ENCODE measurements around the gene AP3B2. TPM values are rescaled to one million over a fixed set of nuclear protein-coding genes. Genes with fewer than 3 reads are reported as not detected.

The AP3B2 gene
- total and polyA plus RNA-seq, 2 of the 4 experiments (the other 2 are of a cell fraction) = 0.14 TPM; not detected in 1

DNA sequence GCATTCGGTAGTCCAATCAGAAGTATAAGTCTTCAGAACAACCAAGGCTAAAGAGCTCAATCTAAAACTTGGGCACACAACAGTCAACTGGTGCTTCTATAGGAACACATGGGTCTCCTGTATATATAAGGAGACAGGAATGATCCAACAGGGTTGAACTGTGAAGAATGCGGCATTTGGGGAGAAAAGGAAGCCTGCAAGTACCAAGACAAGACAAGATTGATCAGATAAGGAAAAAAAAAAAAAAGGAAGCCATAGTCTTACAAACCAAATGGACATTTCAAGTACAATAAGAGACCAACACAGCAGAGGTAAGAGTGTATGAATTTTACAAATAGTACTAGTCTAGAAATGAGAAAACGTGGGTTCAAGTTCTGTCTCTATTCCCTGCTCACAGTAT, 69.0 kb downstream of the AP3B2 start:
- H3K9me3 ChIP-seq (ENCODE audit: control insufficient read depth, insufficient read depth, low read length) = no peaks in the 10 kb centered on the region
- H3K4me2 ChIP-seq (ENCODE audit: low read depth, low read length) = no peak overlapping the region
- no peak for DNase-seq
- dilution Hi-C loops (cut with HindIII; ENCODE audit: low sequenced_read_pairs, unreplicated experiment) (no loop called here), in situ Hi-C loops (cut with MboI; ENCODE audit: low sequenced_read_pairs) (no loop called here), intact Hi-C loops (cut with micrococcal nuclease) (loop anchor here (10.0 kb wide), 1 partner anchor 364 kb away; no protein-coding TSS in a partner anchor)
- no peak overlapping the region for H3K23ac ChIP-seq (ENCODE audit: low read depth, low read length)
- no peaks in the 10 kb centered on the region for H3K36me3 ChIP-seq (ENCODE audit: control insufficient read depth, insufficient read depth, low read length)
- H2BK5ac ChIP-seq (ENCODE audit: low read depth, low read length, poor library complexity, severe bottlenecking) = no peak overlapping the region
- no peaks in the 10 kb centered on the region for H3K79me1 ChIP-seq (ENCODE audit: low read depth in 1 of 2, low read length in 2 of 2)
- no peak overlapping the region for H2BK15ac ChIP-seq (ENCODE audit: low read depth, low read length)
- no peak overlapping the region for H3K4ac ChIP-seq (ENCODE audit: low read depth, low read length)
- H3K27ac ChIP-seq (ENCODE audit: insufficient read depth, low read length) = no peak overlapping the region
- no peak overlapping the region for H2BK20ac ChIP-seq (ENCODE audit: low read depth, low read length)
- H4K8ac ChIP-seq (ENCODE audit: low read depth in 2 of 2, low read length in 2 of 2) = no peak overlapping the region
- no peaks in the 10 kb centered on the region for H4K20me1 ChIP-seq (ENCODE audit: insufficient read depth, low read length)
- H2AK5ac ChIP-seq (ENCODE audit: low read depth, low read length) = no peak overlapping the region
- H2AK9ac ChIP-seq (replicated peaks; ENCODE audit: low read depth, low read length, poor library complexity) = no peak overlapping the region
- CTCF ChIA-PET = no interaction called here
- no peaks in the 10 kb centered on the region for H3K9me1 ChIP-seq (ENCODE audit: insufficient read depth, low read length)
- no peaks in the 10 kb centered on the region for H3K4me1 ChIP-seq (ENCODE audit: control insufficient read depth, insufficient read depth, low read length)
- ATAC-seq (ENCODE audit: low read depth) = no peak
- H4K5ac ChIP-seq (ENCODE audit: low read depth, low read length) = no peak overlapping the region
- H3K27me3 ChIP-seq (ENCODE audit: control insufficient read depth, insufficient read depth, low read length) = peaks cover 28% of the 10 kb centered on the region
- WGBS, 2 experiments (ENCODE audit: extremely low coverage in 2 of 2, insufficient read length in 1 of 2) = no CpG with 5 or more reads among the region's 3 CpGs
- no peak for TF ChIP-seq SMC3 (IDR thresholded peaks at IDR 0.05; ENCODE audit: low read depth, low read length)
- TF ChIP-seq POLR2A (IDR thresholded peaks at IDR 0.05; ENCODE audit: low read depth, low read length) = no peak
- TF ChIP-seq, protein P1, sequence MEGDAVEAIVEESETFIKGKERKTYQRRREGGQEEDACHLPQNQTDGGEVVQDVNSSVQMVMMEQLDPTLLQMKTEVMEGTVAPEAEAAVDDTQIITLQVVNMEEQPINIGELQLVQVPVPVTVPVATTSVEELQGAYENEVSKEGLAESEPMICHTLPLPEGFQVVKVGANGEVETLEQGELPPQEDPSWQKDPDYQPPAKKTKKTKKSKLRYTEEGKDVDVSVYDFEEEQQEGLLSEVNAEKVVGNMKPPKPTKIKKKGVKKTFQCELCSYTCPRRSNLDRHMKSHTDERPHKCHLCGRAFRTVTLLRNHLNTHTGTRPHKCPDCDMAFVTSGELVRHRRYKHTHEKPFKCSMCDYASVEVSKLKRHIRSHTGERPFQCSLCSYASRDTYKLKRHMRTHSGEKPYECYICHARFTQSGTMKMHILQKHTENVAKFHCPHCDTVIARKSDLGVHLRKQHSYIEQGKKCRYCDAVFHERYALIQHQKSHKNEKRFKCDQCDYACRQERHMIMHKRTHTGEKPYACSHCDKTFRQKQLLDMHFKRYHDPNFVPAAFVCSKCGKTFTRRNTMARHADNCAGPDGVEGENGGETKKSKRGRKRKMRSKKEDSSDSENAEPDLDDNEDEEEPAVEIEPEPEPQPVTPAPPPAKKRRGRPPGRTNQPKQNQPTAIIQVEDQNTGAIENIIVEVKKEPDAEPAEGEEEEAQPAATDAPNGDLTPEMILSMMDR (conservative IDR thresholded peaks at IDR 0.05; ENCODE audit: low read depth, low read length) = no peak
- no peak for TF ChIP-seq BHLHE40 (IDR thresholded peaks at IDR 0.05; ENCODE audit: low read depth, low read length)
- TF ChIP-seq CHD1 (IDR thresholded peaks at IDR 0.05; ENCODE audit: low read depth, low read length) = no peak
- TF ChIP-seq, protein P2, sequence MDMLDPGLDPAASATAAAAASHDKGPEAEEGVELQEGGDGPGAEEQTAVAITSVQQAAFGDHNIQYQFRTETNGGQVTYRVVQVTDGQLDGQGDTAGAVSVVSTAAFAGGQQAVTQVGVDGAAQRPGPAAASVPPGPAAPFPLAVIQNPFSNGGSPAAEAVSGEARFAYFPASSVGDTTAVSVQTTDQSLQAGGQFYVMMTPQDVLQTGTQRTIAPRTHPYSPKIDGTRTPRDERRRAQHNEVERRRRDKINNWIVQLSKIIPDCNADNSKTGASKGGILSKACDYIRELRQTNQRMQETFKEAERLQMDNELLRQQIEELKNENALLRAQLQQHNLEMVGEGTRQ (IDR thresholded peaks at IDR 0.05; ENCODE audit: low read depth, low read length) = no peak
- TF ChIP-seq MAZ (IDR thresholded peaks at IDR 0.05; ENCODE audit: borderline replicate concordance, low read depth, low read length) = no peak
- no peak for TF ChIP-seq MAFK (IDR thresholded peaks at IDR 0.05; ENCODE audit: low read depth, low read length)
- TF ChIP-seq, protein P3, sequence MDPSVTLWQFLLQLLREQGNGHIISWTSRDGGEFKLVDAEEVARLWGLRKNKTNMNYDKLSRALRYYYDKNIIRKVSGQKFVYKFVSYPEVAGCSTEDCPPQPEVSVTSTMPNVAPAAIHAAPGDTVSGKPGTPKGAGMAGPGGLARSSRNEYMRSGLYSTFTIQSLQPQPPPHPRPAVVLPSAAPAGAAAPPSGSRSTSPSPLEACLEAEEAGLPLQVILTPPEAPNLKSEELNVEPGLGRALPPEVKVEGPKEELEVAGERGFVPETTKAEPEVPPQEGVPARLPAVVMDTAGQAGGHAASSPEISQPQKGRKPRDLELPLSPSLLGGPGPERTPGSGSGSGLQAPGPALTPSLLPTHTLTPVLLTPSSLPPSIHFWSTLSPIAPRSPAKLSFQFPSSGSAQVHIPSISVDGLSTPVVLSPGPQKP (IDR thresholded peaks at IDR 0.05; ENCODE audit: borderline replicate concordance, low read depth, low read length) = no peak
- TF ChIP-seq CEBPB (IDR thresholded peaks at IDR 0.05; ENCODE audit: low read depth, low read length) = no peak
- TF ChIP-seq MXI1 (IDR thresholded peaks at IDR 0.05; ENCODE audit: borderline replicate concordance, low read depth, low read length) = no peak
- TF ChIP-seq RAD21 (IDR thresholded peaks at IDR 0.05; ENCODE audit: low read length) = no peak
- TF ChIP-seq RCOR1 (IDR thresholded peaks at IDR 0.05; ENCODE audit: insufficient replicate concordance, low read length) = no peak
- TF ChIP-seq RFX5 (IDR thresholded peaks at IDR 0.05; ENCODE audit: low read depth, low read length) = no peak
- H3K56ac ChIP-seq (ENCODE audit: extremely low read depth, insufficient read depth, low read length) = no peak overlapping the region
- H4K91ac ChIP-seq (ENCODE audit: insufficient read depth, low read depth, low read length) = no peak overlapping the region
- H3K18ac ChIP-seq (ENCODE audit: low read depth, low read length) = no peak overlapping the region
- no TSS peak for BruUV-seq (replicated peaks)
- H3K9ac ChIP-seq (ENCODE audit: low read depth, low read length) = no peak overlapping the region
- H3K14ac ChIP-seq (replicated peaks; ENCODE audit: low read depth, low read length) = no peak overlapping the region
- no peak overlapping the region for H2BK120ac ChIP-seq (ENCODE audit: low read depth, low read length)
- no peak overlapping the region for H2AFZ ChIP-seq (replicated peaks; ENCODE audit: low read length, poor library complexity)
- H3K4me3 ChIP-seq (ENCODE audit: insufficient read depth, low read depth, low read length) = no peak overlapping the region
- POLR2A ChIA-PET (ENCODE audit: unreplicated experiment) = no interaction called here

Data from IMR-90 (cell line).